Astrocyte (in vitro differentiated cells and primary cell): ENCODE data around the gene CLBA1. TPM values are rescaled to one million over a fixed set of nuclear protein-coding genes. Genes with fewer than 3 reads are reported as not detected.

Experiments used
- DNase-seq: peaks from one replicate; pipeline ENCODE4 v3.0.0-alpha.2; 2010; ENCODE audit warnings: low read depth
- FAIRE-seq: peaks from 2 replicates; lab custom pipeline; 2011; peaks lifted over from hg19 to GRCh38; lab: Jason Lieb, UNC
- H2AFZ ChIP-seq: 2 replicates; pipeline ENCODE4 v1.6.0; 2012; ENCODE audit warnings: low read depth, low read length, inconsistent platforms
- H3K27ac ChIP-seq: 2 replicates; pipeline ENCODE4 v1.5.1; 2011; ENCODE audit warnings: low read depth, low read length, inconsistent platforms
- H3K27me3 ChIP-seq: 2 replicates; pipeline ENCODE4 v1.6.0; 2011; ENCODE audit warnings: low read length, inconsistent platforms; ENCODE audit not compliant: insufficient read depth
- H3K36me3 ChIP-seq: 2 replicates; pipeline ENCODE4 v1.5.1; 2011; ENCODE audit warnings: low read length, inconsistent platforms; ENCODE audit not compliant: insufficient read depth
- H3K4me1 ChIP-seq: 2 replicates; pipeline ENCODE4 v1.5.1; 2011; ENCODE audit warnings: low read length, inconsistent platforms; ENCODE audit not compliant: insufficient read depth
- H3K4me2 ChIP-seq: 2 replicates; pipeline ENCODE4 v1.6.0; 2012; ENCODE audit warnings: low read length, inconsistent platforms
- H3K4me3 ChIP-seq: 2 replicates; pipeline ENCODE4 v1.5.1; 2011; ENCODE audit warnings: low read depth, mild to moderate bottlenecking, low read length, inconsistent platforms; ENCODE audit not compliant: insufficient read depth
- H3K79me2 ChIP-seq: 2 replicates; pipeline ENCODE4 v1.6.0; 2012; ENCODE audit warnings: mild to moderate bottlenecking, low read length, inconsistent platforms; ENCODE audit not compliant: insufficient read depth
- H3K9ac ChIP-seq: 2 replicates; pipeline ENCODE4 v1.6.0; 2012; ENCODE audit warnings: mild to moderate bottlenecking, low read length, inconsistent platforms
- H3K9me3 ChIP-seq: 2 replicates; pipeline ENCODE4 v1.5.1; 2012; ENCODE audit warnings: low read depth, mild to moderate bottlenecking, low read length, inconsistent platforms; ENCODE audit not compliant: insufficient read depth
- H4K20me1 ChIP-seq: 2 replicates; pipeline ENCODE4 v1.6.0; 2012; ENCODE audit warnings: low read length, inconsistent platforms; ENCODE audit not compliant: insufficient read depth
- H3K27ac Mint-ChIP-seq: one replicate; pipeline ENCODE4 v1.8.0; 2021; ENCODE audit warnings: mild to moderate bottlenecking, mixed read lengths; ENCODE audit not compliant: unreplicated experiment
- H3K27me3 Mint-ChIP-seq: one replicate; pipeline ENCODE4 v1.8.0; 2021; ENCODE audit warnings: low read depth, mixed read lengths; ENCODE audit not compliant: unreplicated experiment
- H3K36me3 Mint-ChIP-seq: one replicate; pipeline ENCODE4 v1.8.0; 2021; ENCODE audit warnings: low read depth, mixed read lengths; ENCODE audit not compliant: unreplicated experiment
- H3K4me1 Mint-ChIP-seq: one replicate; pipeline ENCODE4 v1.8.0; 2021; ENCODE audit warnings: low read depth, mixed read lengths; ENCODE audit not compliant: unreplicated experiment
- H3K4me3 Mint-ChIP-seq: one replicate; pipeline ENCODE4 v1.8.0; 2021; ENCODE audit warnings: mild to moderate bottlenecking, moderate library complexity, mixed read lengths; ENCODE audit not compliant: unreplicated experiment
- H3K9me3 Mint-ChIP-seq: one replicate; pipeline ENCODE4 v1.8.0; 2021; ENCODE audit warnings: mild to moderate bottlenecking, mixed read lengths; ENCODE audit not compliant: unreplicated experiment
- EZH2 ChIP-seq: IDR thresholded peaks from 2 replicates; pipeline ENCODE4 v1.6.1; 2012; ENCODE audit warnings: mild to moderate bottlenecking, low read length, inconsistent platforms; ENCODE audit not compliant: insufficient read depth
- total RNA-seq: library from RNA; stranded (reverse); gene quantifications from 2 replicates; pipeline ENCODE4 v1.2.1, GENCODE V29; 2021
- TF ChIP-seq, protein P1 (sequence below): IDR thresholded peaks from 2 replicates; pipeline ENCODE4 v1.5.1; 2011; ENCODE audit warnings: low read depth, mild to moderate bottlenecking, inconsistent platforms, low read length, moderate library complexity; ENCODE audit not compliant: insufficient read depth

The CLBA1 gene
- total RNA-seq, 1 donor from 2014 or later = 6.3 TPM

DNA sequence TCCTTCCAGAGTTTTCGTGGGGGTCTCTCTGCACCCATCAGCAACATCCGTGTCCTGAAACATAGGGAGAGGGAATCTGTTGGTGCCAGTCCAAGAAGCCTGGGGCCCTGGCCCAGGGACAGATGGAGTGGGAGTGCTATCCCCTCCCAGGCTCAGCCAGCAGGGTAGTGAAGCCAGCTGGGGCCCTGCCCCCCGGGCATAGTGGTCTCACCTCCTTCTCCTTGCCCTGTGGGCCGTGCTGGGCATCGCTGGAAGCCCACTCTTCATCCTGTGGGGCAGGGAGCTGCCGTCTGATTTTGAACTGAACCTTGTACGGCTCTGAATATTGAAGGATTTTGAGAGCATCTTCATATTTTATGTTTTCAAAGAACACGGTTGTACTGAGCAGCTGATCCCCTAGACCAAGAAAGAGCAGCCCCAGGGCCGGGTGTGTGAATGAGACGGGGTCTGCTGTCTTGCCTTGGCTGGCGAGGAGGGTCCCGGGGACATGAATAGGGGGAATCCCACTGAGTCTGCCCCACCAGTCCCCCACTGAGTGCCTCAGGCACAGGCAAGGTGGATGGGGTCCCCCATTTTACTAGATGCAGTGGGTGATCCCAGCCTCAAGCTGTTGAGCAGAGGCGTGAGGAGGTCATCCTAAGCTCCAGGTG lies 30.7 kb upstream of the CLBA1 start:
- H3K9me3 Mint-ChIP-seq = peaks cover 2% of the 10 kb centered on the region
- Histone ChIP-seq H3K9me3 (no peaks in the 10 kb centered on the region), H3K36me3 (no peaks in the 10 kb centered on the region), H3K4me3 (no peak overlapping the region), H3K27me3 (no peaks in the 10 kb centered on the region), H2AFZ (no peak overlapping the region), H3K9ac (no peak overlapping the region), H3K4me1 (no peaks in the 10 kb centered on the region), H3K79me2 (no peaks in the 10 kb centered on the region), H4K20me1 (peaks cover 17% of the 10 kb centered on the region), H3K4me2 (no peak overlapping the region), H3K27ac (no peak overlapping the region)
- no peaks in the 10 kb centered on the region for H3K4me1 Mint-ChIP-seq
- no peak for TF ChIP-seq EZH2
- TF ChIP-seq, protein P1, sequence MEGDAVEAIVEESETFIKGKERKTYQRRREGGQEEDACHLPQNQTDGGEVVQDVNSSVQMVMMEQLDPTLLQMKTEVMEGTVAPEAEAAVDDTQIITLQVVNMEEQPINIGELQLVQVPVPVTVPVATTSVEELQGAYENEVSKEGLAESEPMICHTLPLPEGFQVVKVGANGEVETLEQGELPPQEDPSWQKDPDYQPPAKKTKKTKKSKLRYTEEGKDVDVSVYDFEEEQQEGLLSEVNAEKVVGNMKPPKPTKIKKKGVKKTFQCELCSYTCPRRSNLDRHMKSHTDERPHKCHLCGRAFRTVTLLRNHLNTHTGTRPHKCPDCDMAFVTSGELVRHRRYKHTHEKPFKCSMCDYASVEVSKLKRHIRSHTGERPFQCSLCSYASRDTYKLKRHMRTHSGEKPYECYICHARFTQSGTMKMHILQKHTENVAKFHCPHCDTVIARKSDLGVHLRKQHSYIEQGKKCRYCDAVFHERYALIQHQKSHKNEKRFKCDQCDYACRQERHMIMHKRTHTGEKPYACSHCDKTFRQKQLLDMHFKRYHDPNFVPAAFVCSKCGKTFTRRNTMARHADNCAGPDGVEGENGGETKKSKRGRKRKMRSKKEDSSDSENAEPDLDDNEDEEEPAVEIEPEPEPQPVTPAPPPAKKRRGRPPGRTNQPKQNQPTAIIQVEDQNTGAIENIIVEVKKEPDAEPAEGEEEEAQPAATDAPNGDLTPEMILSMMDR = no peak
- H3K4me3 Mint-ChIP-seq = no peak overlapping the region
- no peak for FAIRE-seq
- no peak overlapping the region for H3K27ac Mint-ChIP-seq
- DNase-seq = no peak
- H3K36me3 Mint-ChIP-seq = peaks cover 27% of the 10 kb centered on the region
- H3K27me3 Mint-ChIP-seq = peaks cover 11% of the 10 kb centered on the region

DNA sequence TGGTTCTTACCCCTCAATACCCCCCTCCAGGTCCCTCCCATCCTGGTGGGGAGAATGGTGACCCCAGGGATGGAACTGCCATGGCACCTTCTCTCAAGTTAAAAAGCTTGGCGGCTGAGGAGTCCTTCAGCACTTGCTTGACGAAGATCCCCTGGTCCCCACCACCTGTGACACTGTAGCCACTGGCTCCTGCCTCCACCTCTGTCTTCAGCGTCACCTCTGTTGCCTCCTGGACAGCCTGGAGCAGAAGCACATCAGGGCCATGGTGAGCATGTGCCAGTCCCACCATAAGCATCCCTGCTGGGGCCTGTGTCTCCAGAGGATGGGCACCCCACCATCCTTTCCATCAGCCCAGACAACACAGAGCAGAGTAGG lies 30.2 kb upstream of the CLBA1 start:
- DNase-seq (no peak), FAIRE-seq (no peak)
- Mint-ChIP-seq H3K9me3 (peaks cover under 1% of the 10 kb centered on the region), H3K27ac (no peak overlapping the region), H3K27me3 (peaks cover 12% of the 10 kb centered on the region), H3K36me3 (peaks cover 27% of the 10 kb centered on the region), H3K4me3 (no peak overlapping the region), H3K4me1 (no peaks in the 10 kb centered on the region)
- Histone ChIP-seq H3K36me3 (no peaks in the 10 kb centered on the region), H2AFZ (no peak overlapping the region), H4K20me1 (peaks cover 17% of the 10 kb centered on the region), H3K9me3 (no peaks in the 10 kb centered on the region), H3K27ac (no peak overlapping the region), H3K79me2 (no peaks in the 10 kb centered on the region), H3K27me3 (no peaks in the 10 kb centered on the region), H3K4me1 (no peaks in the 10 kb centered on the region), H3K9ac (no peak overlapping the region), H3K4me3 (no peak overlapping the region), H3K4me2 (no peak overlapping the region)
- TF ChIP-seq EZH2 = no peak
- TF ChIP-seq, protein P1 = no peak

DNA sequence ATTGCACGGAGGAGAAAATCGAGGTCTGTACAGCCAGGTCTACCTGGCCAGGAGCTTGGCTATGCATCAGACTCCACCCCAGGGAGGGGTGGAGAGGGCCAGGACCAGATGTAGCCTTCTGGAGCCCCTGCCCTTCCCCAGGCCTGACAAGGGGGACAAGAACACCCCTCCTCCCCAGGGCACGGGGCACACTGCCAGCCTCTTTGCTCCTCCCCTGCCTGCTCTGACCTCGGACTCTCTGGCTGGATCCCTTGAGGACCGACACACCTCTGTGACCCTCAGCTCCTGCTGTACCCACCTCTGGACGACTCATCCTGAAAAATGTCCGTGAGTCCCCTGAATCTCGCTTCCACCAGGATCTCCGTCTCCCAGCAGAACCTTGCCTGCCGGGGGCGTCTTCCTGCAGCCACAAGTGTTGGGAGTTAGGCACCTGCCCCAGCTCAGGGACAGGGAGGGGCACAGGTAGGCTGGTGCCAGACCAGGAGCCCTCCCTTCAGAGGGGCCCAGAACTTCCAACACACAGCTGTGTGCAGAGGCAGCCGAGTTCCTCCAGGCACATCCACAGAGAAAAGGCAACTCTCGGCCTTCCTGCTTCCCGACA lies 29.2 kb upstream of the CLBA1 start:
- Histone ChIP-seq H3K27me3 (no peaks in the 10 kb centered on the region), H2AFZ (no peak overlapping the region), H3K79me2 (no peaks in the 10 kb centered on the region), H3K9ac (no peak overlapping the region), H3K36me3 (no peaks in the 10 kb centered on the region), H3K4me2 (no peak overlapping the region), H4K20me1 (peaks cover 17% of the 10 kb centered on the region), H3K9me3 (no peaks in the 10 kb centered on the region), H3K4me3 (no peak overlapping the region), H3K27ac (no peak overlapping the region), H3K4me1 (no peaks in the 10 kb centered on the region)
- TF ChIP-seq, protein P1 = no peak
- TF ChIP-seq EZH2 = no peak
- DNase-seq (no peak), FAIRE-seq (no peak)
- Mint-ChIP-seq H3K27ac (no peak overlapping the region), H3K4me3 (no peak overlapping the region), H3K36me3 (peaks cover 27% of the 10 kb centered on the region), H3K9me3 (no peaks in the 10 kb centered on the region), H3K27me3 (peaks cover 14% of the 10 kb centered on the region), H3K4me1 (no peaks in the 10 kb centered on the region)
